GM21529 (cell line): ENCODE measurements around the gene TXN2.

Experiments used
- ATAC-seq: cut with Tn5 transposase; IDR thresholded peaks from one replicate; pipeline ENCODE4 v1.9.1; 2021; ENCODE audit not compliant: unreplicated experiment

TXN2 gene

DNA sequence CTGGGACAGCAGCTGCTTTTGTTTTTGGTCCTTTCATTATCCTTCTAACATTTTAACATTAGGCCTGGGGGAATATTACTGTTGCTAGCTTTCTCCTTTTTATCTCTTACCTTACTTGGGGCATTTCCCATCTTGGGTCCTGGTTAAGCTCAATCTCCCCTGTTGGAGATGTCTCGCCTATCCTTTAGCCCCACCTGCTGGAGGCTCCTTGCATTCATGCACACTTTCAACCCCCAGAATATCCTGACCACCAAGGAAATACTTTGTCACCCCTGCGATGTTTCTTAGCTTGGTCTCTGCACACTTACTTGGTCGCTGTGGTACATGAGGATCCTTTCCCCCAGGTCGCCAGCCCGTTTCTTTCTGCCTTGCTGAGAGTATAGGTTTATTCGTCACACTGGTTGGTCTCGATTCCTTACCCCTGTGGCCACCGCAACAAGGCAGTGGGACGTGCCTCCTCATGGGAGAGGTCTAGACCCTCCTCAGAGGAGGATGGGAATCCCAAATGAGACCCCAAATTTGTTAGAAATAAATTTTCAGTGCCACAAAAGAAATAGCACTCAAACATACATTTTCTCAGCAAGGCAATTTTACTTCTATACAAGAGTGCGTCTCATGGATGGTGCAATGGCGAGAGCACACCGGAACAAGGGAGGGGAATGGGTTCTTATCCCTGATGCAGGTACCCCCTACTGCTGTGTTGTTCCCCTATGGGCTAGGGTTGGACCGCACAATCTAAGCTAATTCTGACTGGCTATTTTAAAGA, 5.4 kb upstream of the TXN2 start:
- no peak for ATAC-seq

DNA sequence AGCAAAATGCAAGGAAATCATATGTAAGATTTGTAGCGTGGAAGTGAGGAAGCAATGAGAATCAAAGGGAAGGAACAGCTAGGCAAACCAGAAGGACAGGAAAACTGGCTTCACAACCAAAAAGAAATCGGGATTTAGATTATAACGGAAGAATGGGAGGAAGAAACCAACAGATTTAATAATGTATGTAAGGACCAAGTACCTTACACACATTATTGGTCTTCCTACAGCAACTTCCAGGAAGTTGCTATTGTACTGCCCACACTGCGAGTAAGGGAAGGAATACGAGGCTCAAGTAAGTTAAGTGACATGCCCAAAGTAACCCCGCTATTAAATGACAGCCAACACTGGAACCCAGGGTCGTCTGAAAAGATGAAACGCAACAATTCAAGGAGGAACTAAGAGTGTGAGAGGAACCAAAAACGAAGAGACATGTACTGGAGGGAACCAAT, 473 bp downstream of the TXN2 start:
- ATAC-seq: no peak

DNA sequence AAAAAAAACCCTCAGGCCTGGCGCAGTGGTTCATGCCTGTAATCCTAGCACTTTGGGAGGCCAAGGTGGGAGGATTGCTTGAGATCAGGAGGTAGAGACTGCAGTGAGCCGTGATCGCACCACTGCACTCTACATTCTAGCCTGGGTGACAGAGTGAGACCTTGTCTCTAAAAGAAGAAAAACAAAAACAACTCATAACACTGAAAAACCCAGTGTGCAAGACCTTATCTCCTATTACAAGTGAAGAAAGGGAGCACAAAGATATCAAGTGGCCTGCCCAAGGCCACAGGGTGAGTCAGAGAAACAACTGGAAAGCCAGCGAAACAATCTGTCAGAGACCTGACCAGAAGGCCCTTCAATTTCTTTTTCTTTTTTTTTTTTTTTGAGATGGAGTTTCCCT, 2.5 kb downstream of the TXN2 start:
- no peak for ATAC-seq

DNA sequence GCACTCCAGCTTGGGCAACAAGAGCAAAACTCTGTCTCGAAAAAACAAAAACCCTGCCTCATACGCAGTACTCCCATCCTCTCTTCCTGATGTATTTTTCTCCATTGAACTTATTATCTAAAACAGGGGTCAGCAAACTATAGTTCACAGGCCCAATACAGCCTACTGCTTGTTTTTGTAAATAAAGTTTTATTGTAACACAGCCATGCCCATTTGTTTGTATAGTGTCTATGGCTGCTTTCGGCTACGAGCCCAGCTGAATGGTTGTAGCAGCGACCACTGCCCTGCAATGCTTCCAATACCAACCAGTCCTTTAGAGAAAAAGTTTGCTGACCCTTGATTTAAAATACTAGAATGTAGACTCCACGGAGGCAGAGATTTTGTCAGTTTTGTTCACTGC, 6.1 kb downstream of the TXN2 start:
- ATAC-seq: no peak

DNA sequence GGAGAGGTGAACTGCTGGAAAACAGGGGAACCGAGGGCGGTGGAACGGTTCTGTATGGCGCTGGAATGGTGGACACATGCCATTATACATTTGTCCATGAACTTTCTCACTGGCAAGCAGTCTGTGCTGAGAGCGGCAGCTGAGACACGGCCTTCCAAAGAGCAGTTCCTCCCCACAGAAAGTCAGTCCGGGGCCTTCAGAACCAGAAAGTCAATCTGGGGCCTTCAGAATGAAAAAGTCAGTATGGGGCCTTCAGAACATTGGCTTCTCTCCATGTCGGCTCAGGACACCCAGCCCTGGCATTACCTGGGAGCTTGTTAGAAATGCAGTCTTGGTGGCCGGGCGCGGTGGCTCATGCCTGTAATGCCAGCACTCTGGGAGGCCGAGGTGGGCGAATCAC, 8.8 kb downstream of the TXN2 start:
- ATAC-seq: no peak

DNA sequence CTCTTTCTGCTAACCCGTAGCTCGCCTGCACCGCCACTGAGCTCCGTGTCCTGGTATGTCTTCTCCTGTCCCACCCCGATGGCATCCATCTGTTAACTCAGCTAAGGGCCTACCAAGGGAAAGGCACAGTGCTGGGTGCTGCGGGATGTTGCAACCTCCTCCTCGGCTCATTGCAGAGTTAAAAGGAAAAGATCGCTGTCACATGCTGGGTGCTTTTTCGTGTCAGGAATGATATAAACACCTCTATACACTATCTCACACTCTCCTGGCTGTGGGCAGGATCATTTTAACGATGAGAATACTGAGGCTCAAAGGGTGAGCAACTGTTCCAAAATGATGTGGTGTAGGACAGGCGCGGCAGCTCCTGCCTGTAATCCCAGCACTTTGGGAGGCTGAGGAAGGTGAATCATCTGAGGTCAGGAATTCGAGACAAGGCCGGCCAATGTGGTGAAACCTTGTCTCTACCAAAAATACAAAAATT, 10.1 kb downstream of the TXN2 start:
- ATAC-seq: no peak

DNA sequence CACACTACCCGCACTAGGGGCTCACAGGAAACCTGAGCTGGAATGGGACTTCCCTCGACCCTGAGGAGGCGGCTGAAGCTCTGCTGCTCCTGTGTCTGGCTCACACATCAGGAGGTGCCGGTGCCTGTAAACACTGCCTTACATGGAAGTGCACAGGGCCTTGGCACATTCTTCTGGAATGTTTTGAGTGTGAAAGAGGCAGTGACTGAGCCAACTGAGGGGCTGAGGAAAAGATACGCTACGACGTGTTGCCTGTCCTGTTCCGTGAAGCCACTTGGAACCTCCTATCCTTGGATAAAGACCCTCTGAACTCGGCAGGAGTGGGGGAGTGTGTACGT, 10.5 kb downstream of the TXN2 start:
- no peak for ATAC-seq

DNA sequence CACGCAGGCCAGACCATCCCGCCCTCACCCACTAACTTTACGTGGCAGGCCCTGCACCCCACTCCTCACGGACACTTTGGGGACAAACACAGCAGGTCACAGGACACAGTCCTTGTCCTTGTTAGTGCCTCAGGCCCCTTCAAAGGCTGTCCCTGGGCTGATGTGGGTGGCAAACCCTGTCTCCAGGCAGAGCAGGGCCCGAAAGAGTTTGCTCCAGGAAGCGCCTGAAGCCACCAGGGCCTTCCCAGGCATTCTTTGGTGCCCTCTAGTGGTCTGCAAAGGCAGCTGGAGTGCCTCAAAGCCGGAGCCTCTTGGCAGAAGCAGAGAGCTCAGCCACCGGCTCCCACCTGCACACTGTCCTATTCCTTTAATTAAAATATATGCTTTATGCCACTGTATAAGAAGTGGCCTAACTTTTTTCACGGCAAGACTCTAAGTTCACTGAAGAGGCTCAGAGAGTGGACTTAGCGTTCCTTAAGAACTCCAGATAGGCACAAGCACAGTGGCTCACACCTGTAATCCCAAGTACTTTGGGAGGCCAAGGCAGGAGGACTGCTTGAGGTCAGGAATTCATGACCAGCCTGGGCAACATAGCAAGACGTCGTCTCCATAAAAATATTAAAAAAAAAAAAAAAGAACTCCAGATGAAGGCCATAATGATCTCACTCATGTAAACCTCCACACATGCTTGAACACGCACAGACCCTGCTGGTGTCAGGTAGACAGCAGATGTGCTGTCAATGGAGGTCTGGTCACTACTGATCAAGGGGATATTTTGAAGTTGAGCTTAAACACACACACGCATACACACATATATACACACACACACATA, 11.1 kb downstream of the TXN2 start:
- ATAC-seq: no peak

DNA sequence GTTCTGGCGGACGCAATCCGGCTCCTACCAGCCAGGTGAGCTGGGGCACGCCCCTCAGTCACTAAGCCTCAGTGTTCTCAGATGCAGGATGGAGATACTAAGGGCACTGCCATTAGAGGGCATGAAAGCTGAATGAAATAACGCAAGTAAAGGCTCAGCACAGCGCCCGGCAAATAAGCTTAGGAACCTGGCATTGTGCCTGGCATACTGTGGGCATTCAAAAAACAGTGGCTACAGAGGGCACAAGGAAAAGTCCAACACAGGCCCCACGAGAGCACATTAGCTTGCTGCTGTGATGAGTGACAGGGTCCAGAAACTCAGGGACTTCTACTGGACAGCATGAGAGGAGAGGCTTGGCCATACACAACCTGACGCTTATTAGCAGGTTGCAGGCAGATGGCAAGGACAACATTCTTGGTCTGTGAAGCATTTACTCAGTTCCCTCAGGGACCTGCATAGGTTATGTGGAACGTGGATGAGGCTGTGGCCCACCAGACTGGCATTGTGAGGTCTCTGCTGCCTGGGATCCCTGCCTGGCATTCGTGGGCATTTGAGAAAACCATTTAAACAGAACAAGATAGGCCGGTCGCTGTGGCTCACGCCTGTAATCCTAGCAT, 12.2 kb downstream of the TXN2 start:
- no peak for ATAC-seq

DNA sequence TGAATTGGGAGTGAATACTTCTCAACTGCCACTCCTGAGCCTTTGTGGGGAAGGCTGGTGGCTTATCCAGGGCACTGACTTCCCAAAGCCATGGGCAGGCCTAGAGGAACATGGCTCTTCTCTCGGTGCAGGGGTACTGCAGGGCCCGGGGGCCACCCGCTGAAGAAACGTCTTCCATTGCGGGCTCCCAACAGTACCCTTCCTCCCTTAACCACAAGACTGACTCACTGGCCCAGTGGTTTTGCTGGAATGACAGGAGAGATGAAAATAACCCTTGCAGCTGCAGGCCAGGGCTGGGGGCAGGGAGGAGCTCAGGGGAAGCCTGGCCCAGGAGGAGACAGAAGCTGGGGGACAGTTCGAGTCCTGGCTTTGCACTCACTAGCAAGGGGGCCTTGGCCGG, 13.5 kb downstream of the TXN2 start:
- ATAC-seq: no peak

DNA sequence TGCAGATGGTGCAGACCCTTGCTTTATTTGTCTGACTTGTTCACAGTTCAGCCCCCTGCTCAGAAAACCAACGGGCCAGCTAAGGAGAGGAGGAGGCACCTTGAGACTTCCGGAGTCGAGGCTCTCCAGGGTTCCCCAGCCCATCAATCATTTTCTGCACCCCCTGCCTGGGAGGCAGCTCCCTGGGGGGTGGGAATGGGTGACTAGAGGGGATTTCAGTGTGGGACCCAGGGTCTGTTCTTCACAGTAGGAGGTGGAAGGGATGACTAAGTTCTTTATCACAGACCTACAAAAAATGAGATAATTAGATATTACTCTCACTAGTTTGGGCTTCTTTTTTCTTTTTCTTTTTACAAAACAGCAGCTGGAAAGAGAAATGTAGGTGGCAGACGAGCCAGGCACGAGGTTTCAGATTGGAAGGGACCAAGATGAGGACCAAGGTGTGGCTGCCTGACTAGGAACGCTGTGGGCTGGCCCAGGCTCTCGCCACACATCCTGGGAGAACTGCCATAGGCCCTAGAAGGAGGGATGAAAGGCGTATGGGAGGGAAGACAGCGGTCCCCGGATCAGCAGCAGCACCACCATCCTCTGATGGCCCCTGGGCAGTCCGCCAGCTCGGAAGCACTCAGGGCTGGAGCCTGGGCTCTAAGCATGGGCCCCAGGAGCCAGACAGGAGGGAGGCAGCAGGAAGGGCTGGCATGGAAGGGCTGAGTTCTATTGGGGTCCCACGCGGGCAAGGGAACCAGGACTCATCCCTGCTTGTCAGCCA, 14.2 kb downstream of the TXN2 start:
- no peak for ATAC-seq

DNA sequence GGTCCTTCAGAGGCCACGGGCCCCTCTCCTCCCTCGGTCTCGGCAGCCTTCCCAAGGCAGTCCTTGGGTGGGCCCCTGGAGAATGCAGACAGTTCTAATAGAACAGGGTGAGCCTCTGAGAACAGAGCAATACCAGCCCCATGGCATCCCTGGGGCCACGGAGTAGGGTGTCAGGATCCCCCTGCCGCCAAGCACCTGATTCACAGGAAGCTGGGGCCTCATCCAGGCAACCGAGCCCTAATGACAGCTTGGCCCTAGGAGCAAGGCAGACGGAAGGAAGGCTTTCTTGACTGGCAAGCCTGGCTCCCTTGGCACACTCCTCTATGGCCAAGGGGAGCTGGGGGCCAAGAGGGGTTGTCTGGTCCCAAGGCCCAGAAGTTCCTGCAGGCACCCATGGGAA, 15.2 kb downstream of the TXN2 start:
- no peak for ATAC-seq

DNA sequence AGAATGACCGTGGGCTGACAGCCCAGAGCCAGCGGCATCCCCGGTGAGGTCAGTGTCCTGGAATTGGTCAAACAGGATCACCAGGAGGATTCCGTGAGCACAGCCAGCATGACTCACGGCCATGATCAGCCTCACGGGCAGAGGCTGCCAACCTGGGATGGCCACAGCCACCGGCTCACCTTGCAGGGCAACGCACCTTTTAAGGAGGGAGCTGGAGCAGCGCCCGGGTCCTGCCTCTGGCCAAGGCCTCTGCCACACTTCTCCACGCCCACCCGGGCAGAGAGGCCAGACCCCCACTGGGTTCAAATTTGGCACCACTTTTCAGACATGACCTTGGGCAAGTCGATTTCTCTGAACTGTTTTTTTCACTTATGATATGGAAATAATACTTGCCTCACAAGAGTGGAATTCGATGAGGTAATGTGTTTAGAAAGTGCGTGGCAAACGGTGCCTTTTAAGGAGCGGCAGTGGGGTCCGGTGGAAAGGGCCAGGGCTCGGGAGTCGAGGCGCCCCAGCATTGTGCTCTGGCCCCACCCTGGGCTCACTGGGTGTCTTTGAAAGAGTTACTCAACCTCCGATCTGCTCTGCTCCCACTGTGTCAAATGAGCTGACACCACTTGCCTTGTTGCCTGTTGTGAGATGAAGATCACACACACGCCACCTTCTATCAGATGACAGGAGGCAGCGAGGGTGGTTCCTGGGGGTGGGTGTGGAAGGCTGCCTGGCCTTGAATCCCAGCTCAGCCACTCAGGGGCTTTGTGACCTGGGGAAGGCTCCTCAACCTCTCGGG, 16.0 kb downstream of the TXN2 start:
- ATAC-seq: no peak

DNA sequence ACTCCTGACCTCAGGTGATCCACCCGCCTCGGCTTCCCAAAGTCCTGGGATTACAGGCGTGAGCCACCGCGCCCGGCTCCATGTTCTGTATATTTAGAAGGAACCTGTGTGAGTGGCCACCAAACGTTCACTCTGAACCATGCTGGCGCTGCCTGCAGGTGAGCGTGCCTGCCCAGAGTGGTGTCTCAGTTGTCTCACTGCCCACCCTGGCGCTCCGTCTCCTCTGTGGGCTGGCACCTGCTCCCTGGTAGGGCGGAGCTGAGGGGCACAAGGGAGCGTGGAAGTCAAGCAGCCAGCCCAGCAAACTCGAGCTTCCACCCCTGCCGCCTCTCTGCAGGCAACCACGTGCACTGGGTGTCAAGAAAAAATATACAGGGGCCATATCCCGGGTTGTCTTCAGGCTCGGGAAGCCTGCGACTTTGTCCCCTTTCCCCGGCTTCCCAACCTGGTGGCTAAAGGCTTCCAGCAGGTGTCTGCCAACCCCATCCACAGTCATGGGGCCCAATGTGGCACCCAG, 16.7 kb downstream of the TXN2 start:
- ATAC-seq: no peak

DNA sequence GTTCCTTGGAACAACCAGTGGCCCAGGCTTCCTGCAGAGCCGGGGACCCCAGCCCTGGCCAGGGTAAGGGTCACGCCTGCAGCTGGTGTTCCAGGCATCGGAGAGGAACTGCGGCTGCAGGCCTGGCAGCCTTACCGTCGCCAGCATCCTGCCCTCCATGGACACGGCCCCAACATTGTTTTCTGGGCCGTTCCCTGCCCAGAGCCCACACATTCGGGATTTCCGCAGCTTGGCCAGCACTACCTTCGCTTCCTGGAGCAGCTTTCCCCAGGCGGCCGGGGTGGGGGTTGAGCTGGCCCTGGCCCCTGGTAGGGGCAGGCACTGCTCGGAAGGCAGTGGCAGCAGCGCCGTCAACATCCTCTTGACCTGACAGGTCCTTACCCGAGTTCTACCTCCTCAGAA, 17.7 kb downstream of the TXN2 start:
- no peak for ATAC-seq

DNA sequence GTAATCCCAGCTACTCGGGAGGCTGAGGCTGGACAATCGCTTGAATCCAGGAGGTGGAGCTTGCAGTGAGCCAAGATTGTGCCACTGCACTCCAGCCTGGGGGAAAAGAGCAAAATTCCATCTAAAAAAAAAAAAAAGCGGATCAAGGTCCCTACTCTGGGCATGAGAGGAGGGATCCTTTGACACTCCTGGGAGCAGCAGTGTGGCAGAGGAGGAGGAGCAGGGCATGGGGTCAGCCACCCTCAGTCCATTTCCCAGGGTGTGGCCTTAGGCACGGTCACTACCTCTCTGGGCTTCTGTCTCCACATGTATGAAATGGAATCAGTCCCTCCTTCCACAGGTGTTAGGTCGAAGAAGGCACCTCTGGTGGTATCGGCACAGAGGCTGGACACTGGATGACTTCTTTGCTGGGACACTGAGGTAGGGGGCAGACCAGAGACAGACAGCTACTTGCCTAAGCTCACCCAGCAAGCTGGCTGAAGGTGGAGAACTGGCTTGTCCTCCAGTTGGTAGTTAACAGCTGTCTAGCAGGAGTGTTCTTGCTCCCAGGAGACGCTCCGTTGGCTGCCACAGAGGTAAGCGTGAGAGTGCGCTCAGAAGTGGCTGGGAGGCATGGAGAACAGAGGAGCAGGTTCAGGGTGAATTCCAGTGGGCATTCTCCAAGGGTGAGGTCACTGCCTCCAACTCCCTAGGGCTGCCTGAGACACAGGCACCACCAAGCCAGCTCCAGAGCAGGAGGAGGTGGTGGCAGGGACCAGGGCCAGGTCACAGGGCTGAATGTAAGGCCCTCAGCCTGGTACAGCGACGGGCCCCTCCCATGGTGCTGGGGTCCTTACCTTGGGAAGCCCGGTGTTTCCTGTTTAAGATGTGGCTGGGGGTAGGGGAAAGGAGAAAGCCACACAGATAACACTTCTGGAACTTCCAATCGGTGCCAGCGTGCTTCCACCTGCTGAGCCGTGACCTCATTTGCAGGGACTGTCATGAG, 19.5 kb downstream of the TXN2 start:
- no peak for ATAC-seq

DNA sequence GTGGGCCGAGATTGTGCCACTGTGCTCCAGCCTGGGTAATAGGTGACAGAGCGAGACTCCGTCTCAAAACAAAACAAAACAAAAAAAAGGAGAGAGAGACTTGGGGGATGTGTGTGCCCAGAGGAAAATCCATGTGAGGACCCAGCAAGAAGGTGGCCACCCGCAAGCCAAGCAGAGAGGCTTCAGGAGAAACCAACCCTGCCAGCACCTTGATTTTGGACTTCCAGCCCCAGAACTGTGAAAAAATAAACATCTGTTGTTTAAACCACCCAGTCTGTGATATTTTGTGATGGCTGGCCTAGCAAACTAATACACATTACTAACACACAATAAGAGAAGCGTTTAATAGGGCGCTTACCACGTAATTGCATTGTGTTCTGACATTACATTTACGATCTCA, 21.2 kb downstream of the TXN2 start:
- no peak for ATAC-seq

DNA sequence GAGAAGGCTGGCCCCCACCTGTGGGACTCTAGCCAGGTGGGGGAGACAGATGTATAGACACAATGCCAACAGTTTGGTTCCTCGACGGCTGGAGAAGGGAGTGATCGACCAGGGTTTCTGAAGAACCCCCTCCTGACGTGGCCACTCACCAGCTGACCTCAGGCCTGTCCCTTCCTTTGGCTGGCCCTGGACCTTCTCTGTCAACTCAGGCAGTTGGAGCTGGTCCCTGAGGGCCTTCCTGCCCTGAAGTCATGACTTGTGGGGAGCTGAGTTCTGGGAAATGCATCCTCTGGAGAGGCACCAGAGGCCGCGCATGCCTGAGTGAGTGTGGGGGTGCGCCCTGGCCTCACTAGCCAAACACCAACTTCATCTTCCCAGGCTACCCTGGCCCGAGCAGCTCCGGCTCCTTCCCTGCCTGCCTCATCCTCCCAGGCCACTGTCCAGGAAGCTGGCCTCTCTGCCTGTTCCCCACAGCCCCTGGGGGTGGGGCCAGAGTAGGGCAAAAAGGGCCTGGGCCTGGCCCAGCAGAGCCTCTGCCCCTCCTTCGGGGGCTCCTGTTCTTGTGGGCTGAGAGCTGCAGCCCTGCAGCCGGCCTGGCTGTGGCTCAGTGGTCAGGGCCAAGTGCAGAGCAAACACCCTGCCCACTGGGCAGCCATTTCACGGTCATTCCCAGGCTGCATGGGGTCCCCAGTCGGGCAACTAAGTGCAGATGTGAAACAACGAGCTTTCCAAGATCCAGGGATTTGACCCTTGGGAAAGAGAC, 23.6 kb downstream of the TXN2 start:
- no peak for ATAC-seq
